ENCODE data around the gene SNX10.

DNA sequence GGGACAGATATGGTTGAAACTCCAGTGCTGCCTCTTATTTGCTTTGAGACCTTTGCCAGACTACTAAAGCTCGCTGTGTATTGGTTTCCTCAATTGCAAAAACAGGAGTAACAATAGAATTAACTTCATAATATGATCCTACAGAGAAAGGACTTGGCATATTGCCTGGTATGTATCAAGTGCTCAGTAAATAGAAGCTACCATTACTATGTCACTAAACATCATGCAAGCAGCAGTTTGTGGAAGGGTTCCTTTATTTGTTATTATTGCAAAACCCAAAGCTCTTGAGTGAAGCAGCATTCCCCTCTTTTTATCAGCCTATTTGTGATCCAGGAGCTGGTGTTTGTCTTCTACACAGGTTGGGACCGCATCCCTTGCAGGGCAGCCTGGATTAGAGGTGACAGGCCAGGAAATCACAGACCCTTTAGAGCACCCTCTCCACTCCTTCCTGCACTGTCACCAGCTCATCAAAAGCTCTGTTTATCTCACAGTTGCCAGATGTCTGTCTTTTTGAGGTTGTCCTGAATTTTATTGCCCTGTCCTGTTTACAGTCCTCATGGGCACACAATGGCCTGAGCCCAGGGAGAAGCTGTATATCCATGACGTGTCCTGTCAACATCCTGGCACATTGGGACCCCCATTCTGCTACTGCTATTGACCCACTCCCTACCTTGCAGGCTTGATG lies 121.5 kb downstream of the SNX10 start:
- no peak for TF ChIP-seq GATA3 (IDR thresholded peaks at IDR 0.05; ENCODE audit: low read depth, low read length)
- TF ChIP-seq GATA2 (IDR thresholded peaks at IDR 0.05; ENCODE audit: low read depth, low read length), result no peak

Data from SH-SY5Y (cell line).